Measurements from ENCODE around the gene GAN. TPM values are rescaled to one million over a fixed set of nuclear protein-coding genes. Genes with fewer than 3 reads are reported as not detected.

Gene GAN
- total and polyA plus RNA-seq, 2 donors (not counting 1 experiment from before 2014, with no cell fraction given), result 0.79 to 6.9 TPM

DNA sequence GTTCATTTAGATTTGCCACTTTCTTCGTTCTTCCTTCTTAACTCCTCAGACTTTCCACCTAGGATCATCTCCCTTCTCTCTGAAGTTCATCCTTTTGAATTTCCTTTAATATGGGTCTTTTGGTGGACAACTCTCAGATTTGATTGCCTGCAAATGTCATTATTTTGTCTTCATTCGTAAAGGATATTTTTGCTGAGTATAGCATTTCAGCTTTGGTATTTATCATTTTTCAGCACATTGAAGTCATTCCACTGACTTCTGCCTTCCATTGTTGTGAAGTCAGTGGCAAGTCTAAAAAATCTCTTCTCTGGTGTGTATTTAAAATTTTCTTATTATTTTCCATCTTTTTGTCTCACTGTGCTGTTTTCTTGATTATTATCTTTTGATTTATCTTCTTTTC is 45.4 kb downstream of the GAN start:
- ATAC-seq (ENCODE audit: low read depth), result no peak
- H4K20me1 ChIP-seq (ENCODE audit: control insufficient read depth, insufficient read depth, low read length, poor library complexity, severe bottlenecking), result no peaks in the 10 kb centered on the region
- no CpG with 5 or more reads among the region's 2 CpGs for WGBS (ENCODE audit: insufficient coverage)
- no peak overlapping the region for H3K4me3 Mint-ChIP-seq
- H3K9me3 ChIP-seq (ENCODE audit: control extremely low read depth in 1 of 3, control insufficient read depth in 2 of 3, insufficient read depth in 1 of 3, low read length in 2 of 3), result no peaks in the 10 kb centered on the region
- no peak overlapping the region for H3K4me3 ChIP-seq (ENCODE audit: control extremely low read depth in 1 of 5, extremely low read depth in 1 of 5, insufficient read depth in 1 of 5, low read depth in 2 of 5, low read length in 4 of 5)
- no peak for DNase-seq
- intact Hi-C loops (cut with micrococcal nuclease), result no loop called here
- H3K9me3 Mint-ChIP-seq (ENCODE audit: insufficient read depth), result no peaks in the 10 kb centered on the region
- H3K27me3 Mint-ChIP-seq, result no peaks in the 10 kb centered on the region
- H3K36me3 ChIP-seq (replicated peaks in 1 of 2; ENCODE audit: control extremely low read depth in 1 of 2, control insufficient read depth in 1 of 2, extremely low read depth in 1 of 2, insufficient read depth in 2 of 2, low read length in 1 of 2), result peaks cover 8 to 19% of the 10 kb centered on the region in 2 experiments
- no peaks in the 10 kb centered on the region for H3K79me2 ChIP-seq (ENCODE audit: control insufficient read depth, insufficient read depth, low read length)
- no peaks in the 10 kb centered on the region for H3K4me1 ChIP-seq (ENCODE audit: control insufficient read depth in 2 of 2, insufficient read depth in 2 of 2, low read length in 2 of 2)
- H3K27ac Mint-ChIP-seq, result no peak overlapping the region
- ChIA-PET POLR2A (no interaction called here), CTCF (no interaction called here)
- no peak overlapping the region for H3K9ac ChIP-seq (ENCODE audit: low read length)
- no peak overlapping the region for H2AFZ ChIP-seq (ENCODE audit: insufficient read depth, low read depth, low read length, poor library complexity, severe bottlenecking)
- no peaks in the 10 kb centered on the region for H3K27me3 ChIP-seq (replicated peaks in 1 of 4; ENCODE audit: control extremely low read depth in 1 of 4, control insufficient read depth in 3 of 4, insufficient read depth in 4 of 4, low read length in 3 of 4)
- no peak overlapping the region for H3K27ac ChIP-seq (ENCODE audit: low read length in 2 of 2)
- TF ChIP-seq, protein P1, sequence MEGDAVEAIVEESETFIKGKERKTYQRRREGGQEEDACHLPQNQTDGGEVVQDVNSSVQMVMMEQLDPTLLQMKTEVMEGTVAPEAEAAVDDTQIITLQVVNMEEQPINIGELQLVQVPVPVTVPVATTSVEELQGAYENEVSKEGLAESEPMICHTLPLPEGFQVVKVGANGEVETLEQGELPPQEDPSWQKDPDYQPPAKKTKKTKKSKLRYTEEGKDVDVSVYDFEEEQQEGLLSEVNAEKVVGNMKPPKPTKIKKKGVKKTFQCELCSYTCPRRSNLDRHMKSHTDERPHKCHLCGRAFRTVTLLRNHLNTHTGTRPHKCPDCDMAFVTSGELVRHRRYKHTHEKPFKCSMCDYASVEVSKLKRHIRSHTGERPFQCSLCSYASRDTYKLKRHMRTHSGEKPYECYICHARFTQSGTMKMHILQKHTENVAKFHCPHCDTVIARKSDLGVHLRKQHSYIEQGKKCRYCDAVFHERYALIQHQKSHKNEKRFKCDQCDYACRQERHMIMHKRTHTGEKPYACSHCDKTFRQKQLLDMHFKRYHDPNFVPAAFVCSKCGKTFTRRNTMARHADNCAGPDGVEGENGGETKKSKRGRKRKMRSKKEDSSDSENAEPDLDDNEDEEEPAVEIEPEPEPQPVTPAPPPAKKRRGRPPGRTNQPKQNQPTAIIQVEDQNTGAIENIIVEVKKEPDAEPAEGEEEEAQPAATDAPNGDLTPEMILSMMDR (IDR thresholded peaks at IDR 0.05), result no peak
- TF ChIP-seq EZH2 (IDR thresholded peaks at IDR 0.05; ENCODE audit: borderline replicate concordance, insufficient read depth, low read depth, low read length, poor library complexity, severe bottlenecking), result no peak
- H3K4me2 ChIP-seq (replicated peaks; ENCODE audit: low read depth, low read length, poor library complexity, severe bottlenecking), result no peak overlapping the region
- H3K4me1 Mint-ChIP-seq, result no peaks in the 10 kb centered on the region

GRCh38 chr16:81365731-81366130 is 51.0 kb downstream of the GAN start:
- H3K79me2 ChIP-seq (ENCODE audit: control insufficient read depth, insufficient read depth, low read length), result no peaks in the 10 kb centered on the region
- ATAC-seq (ENCODE audit: low read depth) (no peak), DNase-seq (no peak)
- no peaks in the 10 kb centered on the region for H3K9me3 ChIP-seq (ENCODE audit: control extremely low read depth in 1 of 3, control insufficient read depth in 2 of 3, insufficient read depth in 1 of 3, low read length in 2 of 3)
- no peak overlapping the region for H3K9ac ChIP-seq (ENCODE audit: low read length)
- no peak overlapping the region for H3K27ac Mint-ChIP-seq
- no peak overlapping the region for H2AFZ ChIP-seq (ENCODE audit: insufficient read depth, low read depth, low read length, poor library complexity, severe bottlenecking)
- no peaks in the 10 kb centered on the region for H3K27me3 Mint-ChIP-seq
- H3K9me3 Mint-ChIP-seq (ENCODE audit: insufficient read depth), result no peaks in the 10 kb centered on the region
- no peak overlapping the region for H3K4me3 ChIP-seq (ENCODE audit: control extremely low read depth in 1 of 5, extremely low read depth in 1 of 5, insufficient read depth in 1 of 5, low read depth in 2 of 5, low read length in 4 of 5)
- peaks cover 5 to 17% of the 10 kb centered on the region in 2 experiments for H3K36me3 ChIP-seq (replicated peaks in 1 of 2; ENCODE audit: control extremely low read depth in 1 of 2, control insufficient read depth in 1 of 2, extremely low read depth in 1 of 2, insufficient read depth in 2 of 2, low read length in 1 of 2)
- ChIA-PET POLR2A (interaction anchor here (0.6 kb wide), 2 partner anchors 149 to 382 kb away, joined by 3 read pairs; no protein-coding TSS in a partner anchor), CTCF (interaction anchor here (0.8 to 6.9 kb wide), 25 partner anchors 10 to 865 kb away, joined by 3 to 84 read pairs (median 5); no protein-coding TSS in a partner anchor)
- intact Hi-C loops (cut with micrococcal nuclease), result loop anchor here (1.0 to 5.0 kb wide), 6 partner anchors 37 to 522 kb away; no protein-coding TSS in a partner anchor
- TF ChIP-seq EZH2 (IDR thresholded peaks at IDR 0.05; ENCODE audit: borderline replicate concordance, insufficient read depth, low read depth, low read length, poor library complexity, severe bottlenecking), result no peak
- TF ChIP-seq, protein P1 (IDR thresholded peaks at IDR 0.05), result no peak
- no peak overlapping the region for H3K27ac ChIP-seq (ENCODE audit: low read length in 2 of 2)
- H3K4me2 ChIP-seq (replicated peaks; ENCODE audit: low read depth, low read length, poor library complexity, severe bottlenecking), result no peak overlapping the region
- H3K4me1 Mint-ChIP-seq, result no peaks in the 10 kb centered on the region
- no peaks in the 10 kb centered on the region for H3K4me1 ChIP-seq (ENCODE audit: control insufficient read depth in 2 of 2, insufficient read depth in 2 of 2, low read length in 2 of 2)
- no peaks in the 10 kb centered on the region for H3K27me3 ChIP-seq (replicated peaks in 1 of 4; ENCODE audit: control extremely low read depth in 1 of 4, control insufficient read depth in 3 of 4, insufficient read depth in 4 of 4, low read length in 3 of 4)
- 97% methylated on average over 3 of the region's 3 CpGs for WGBS (ENCODE audit: insufficient coverage)
- no peak overlapping the region for H3K4me3 Mint-ChIP-seq
- H4K20me1 ChIP-seq (ENCODE audit: control insufficient read depth, insufficient read depth, low read length, poor library complexity, severe bottlenecking), result no peaks in the 10 kb centered on the region
